A673 (cell line): ENCODE results near the gene ASIC3. TPM values are rescaled to one million over a fixed set of nuclear protein-coding genes. Genes with fewer than 3 reads are reported as not detected.

Experiments
- BruUV-seq: library from RNA; stranded (reverse); fragments of 400-500 nt; replicated peaks from 2 replicates; lab custom pipeline; 2021; lab: Mats Ljungman, UMichigan
- CTCF ChIA-PET: fragments of 300-600 bp; sonication (Branson Sonifier 250); formaldehyde crosslinking; loops from one replicate; lab custom pipeline; 2022; ENCODE audit warnings: antibody characterized with exemption; lab: Charles Lee
- POLR2A ChIA-PET: fragments of 300-600 bp; sonication (Branson Sonifier 250); formaldehyde crosslinking; loops from one replicate; lab custom pipeline; 2022; ENCODE audit warnings: antibody characterized with exemption; ENCODE audit not compliant: low non-redundant PET; lab: Charles Lee
- DNase-seq: peaks from one replicate; pipeline ENCODE4 v3.0.0-alpha.2; 2015; ENCODE audit warnings: low spot score
- H3K27ac ChIP-seq: fragments of 200-600 bp; sonication (generic); 2 replicates; pipeline ENCODE4 v1.5.1; 2016; ENCODE audit warnings: mixed run types, low read depth, mild to moderate bottlenecking, mixed read lengths, antibody characterized with exemption, low read length; ENCODE audit not compliant: poor library complexity, severe bottlenecking
- H3K27me3 ChIP-seq: fragments of 200-600 bp; sonication (generic); replicated peaks from 2 replicates; pipeline ENCODE4 v1.6.1; 2017; ENCODE audit warnings: mixed run types, low read depth, mild to moderate bottlenecking, mixed read lengths, antibody characterized with exemption, low read length; ENCODE audit not compliant: insufficient read depth, poor library complexity
- H3K36me3 ChIP-seq: fragments of 200-600 bp; sonication (generic); 2 replicates; pipeline ENCODE4 v1.6.1; 2016; ENCODE audit warnings: mixed run types, mild to moderate bottlenecking, mixed read lengths, antibody characterized with exemption, low read length; ENCODE audit not compliant: insufficient read depth, poor library complexity, severe bottlenecking
- H3K4me1 ChIP-seq: fragments of 200-600 bp; sonication (generic); 2 replicates; pipeline ENCODE4 v1.6.1; 2017; ENCODE audit warnings: mixed run types, mild to moderate bottlenecking, mixed read lengths, antibody characterized with exemption, low read length; ENCODE audit not compliant: insufficient read depth, poor library complexity, severe bottlenecking
- H3K4me3 ChIP-seq: fragments of 200-600 bp; sonication (generic); 2 replicates; pipeline ENCODE4 v1.5.1; 2016; ENCODE audit warnings: low read depth, mixed run types, mild to moderate bottlenecking, mixed read lengths, low read length; ENCODE audit not compliant: poor library complexity, severe bottlenecking
- H3K9me3 ChIP-seq: fragments of 200-600 bp; sonication (generic); 2 replicates; pipeline ENCODE4 v1.6.1; 2016; ENCODE audit warnings: mixed run types, low read depth, mild to moderate bottlenecking, mixed read lengths, antibody characterized with exemption, low read length; ENCODE audit not compliant: poor library complexity, severe bottlenecking
- EZH2 ChIP-seq: fragments of 200-600 bp; sonication (generic); IDR thresholded peaks from 2 replicates; pipeline ENCODE4 v1.6.1; 2017; ENCODE audit warnings: borderline replicate concordance, low read depth, mild to moderate bottlenecking, mixed read lengths, antibody characterized with exemption, low read length; ENCODE audit not compliant: poor library complexity, severe bottlenecking
- intact Hi-C: fragments of 100-400 bp; cut with micrococcal nuclease; formaldehyde crosslinking; loops from one replicate; pipeline ENCODE4 v1.10.0; 2022; ENCODE audit not compliant: unreplicated experiment
- total RNA-seq: library from RNA; stranded (reverse); gene quantifications from 2 replicates; pipeline ENCODE4 v1.2.3, GENCODE V29; 2021
- TF ChIP-seq, protein P1 (sequence below): fragments of 300-800, 200-600 bp; sonication (generic); conservative IDR thresholded peaks from 2 replicates; pipeline ENCODE4 v1.5.1; 2017; ENCODE audit warnings: low read depth, mild to moderate bottlenecking, antibody characterized with exemption, low read length, moderate library complexity, mixed read lengths

Gene ASIC3
- total RNA-seq, 1 experiment from 2014 or later, result 4.5 TPM

DNA sequence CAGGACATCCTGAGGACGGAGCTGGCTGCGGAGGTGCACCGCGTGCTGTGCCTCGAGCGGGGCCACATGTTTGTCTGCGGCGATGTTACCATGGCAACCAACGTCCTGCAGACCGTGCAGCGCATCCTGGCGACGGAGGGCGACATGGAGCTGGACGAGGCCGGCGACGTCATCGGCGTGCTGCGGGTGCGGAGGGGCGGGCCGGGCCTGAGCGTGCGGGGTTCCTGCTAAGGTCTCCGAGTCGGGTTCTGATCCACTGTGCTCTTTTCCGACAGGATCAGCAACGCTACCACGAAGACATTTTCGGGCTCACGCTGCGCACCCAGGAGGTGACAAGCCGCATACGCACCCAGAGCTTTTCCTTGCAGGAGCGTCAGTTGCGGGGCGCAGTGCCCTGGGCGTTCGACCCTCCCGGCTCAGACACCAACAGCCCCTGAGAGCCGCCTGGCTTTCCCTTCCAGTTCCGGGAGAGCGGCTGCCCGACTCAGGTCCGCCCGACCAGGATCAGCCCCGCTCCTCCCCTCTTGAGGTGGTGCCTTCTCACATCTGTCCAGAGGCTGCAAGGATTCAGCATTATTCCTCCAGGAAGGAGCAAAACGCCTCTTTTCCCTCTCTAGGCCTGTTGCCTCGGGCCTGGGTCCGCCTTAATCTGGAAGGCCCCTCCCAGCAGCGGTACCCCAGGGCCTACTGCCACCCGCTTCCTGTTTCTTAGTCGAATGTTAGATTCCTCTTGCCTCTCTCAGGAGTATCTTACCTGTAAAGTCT is 34.4 kb upstream of the ASIC3 start:
- no peak overlapping the region for H3K27ac ChIP-seq
- H3K27me3 ChIP-seq, result no peaks in the 10 kb centered on the region
- TF ChIP-seq, protein P1, sequence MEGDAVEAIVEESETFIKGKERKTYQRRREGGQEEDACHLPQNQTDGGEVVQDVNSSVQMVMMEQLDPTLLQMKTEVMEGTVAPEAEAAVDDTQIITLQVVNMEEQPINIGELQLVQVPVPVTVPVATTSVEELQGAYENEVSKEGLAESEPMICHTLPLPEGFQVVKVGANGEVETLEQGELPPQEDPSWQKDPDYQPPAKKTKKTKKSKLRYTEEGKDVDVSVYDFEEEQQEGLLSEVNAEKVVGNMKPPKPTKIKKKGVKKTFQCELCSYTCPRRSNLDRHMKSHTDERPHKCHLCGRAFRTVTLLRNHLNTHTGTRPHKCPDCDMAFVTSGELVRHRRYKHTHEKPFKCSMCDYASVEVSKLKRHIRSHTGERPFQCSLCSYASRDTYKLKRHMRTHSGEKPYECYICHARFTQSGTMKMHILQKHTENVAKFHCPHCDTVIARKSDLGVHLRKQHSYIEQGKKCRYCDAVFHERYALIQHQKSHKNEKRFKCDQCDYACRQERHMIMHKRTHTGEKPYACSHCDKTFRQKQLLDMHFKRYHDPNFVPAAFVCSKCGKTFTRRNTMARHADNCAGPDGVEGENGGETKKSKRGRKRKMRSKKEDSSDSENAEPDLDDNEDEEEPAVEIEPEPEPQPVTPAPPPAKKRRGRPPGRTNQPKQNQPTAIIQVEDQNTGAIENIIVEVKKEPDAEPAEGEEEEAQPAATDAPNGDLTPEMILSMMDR, result peak; percentile 26; the same call in 1 of the 2 replicates
- no peak for TF ChIP-seq EZH2
- peaks cover 25% of the 10 kb centered on the region for H3K4me1 ChIP-seq
- no peaks in the 10 kb centered on the region for H3K36me3 ChIP-seq
- H3K4me3 ChIP-seq, result peak overlapping the region; percentile 23
- no TSS peak for BruUV-seq
- peak; percentile 84 for DNase-seq
- ChIA-PET POLR2A (no interaction called here), CTCF (interaction anchor here (0.6 kb wide), 3 partner anchors 13 to 51 kb away, joined by 3 to 6 read pairs (median 3); no protein-coding TSS in a partner anchor)
- H3K9me3 ChIP-seq, result no peaks in the 10 kb centered on the region
- intact Hi-C loops, result loop anchor here (2.0 to 5.0 kb wide), 2 partner anchors 51 to 98 kb away; no protein-coding TSS in a partner anchor

DNA sequence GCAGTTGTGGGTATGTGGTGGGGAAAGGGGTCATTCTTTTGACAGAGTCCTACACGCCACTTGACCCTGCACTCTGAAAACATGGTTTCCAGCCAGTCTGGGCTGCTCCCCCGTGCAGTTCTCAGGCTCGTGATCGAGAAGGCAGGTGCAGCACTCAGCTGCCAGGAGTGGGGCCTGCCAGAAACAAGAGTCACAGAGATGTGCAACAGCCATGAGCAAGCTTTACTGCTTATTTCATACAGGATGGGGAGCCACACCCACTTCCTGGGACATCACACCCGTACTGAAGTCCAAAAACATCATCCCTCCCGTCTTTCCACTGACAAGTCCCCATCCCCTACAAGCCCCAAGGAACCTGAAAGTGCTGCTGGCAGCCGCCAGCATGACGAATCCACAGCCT is 33.4 kb upstream of the ASIC3 start:
- ChIA-PET POLR2A (no interaction called here), CTCF (no interaction called here)
- Histone ChIP-seq H3K36me3 (no peaks in the 10 kb centered on the region), H3K4me1 (peaks cover 28% of the 10 kb centered on the region), H3K27ac (no peak overlapping the region), H3K27me3 (peaks cover 6% of the 10 kb centered on the region), H3K9me3 (no peaks in the 10 kb centered on the region), H3K4me3 (no peak overlapping the region)
- no TSS peak for BruUV-seq
- no peak for TF ChIP-seq EZH2
- TF ChIP-seq, protein P1, result no peak
- no peak for DNase-seq
- intact Hi-C loops, result loop anchor here (5.0 kb wide), 1 partner anchor 97 kb away; no protein-coding TSS in a partner anchor

DNA sequence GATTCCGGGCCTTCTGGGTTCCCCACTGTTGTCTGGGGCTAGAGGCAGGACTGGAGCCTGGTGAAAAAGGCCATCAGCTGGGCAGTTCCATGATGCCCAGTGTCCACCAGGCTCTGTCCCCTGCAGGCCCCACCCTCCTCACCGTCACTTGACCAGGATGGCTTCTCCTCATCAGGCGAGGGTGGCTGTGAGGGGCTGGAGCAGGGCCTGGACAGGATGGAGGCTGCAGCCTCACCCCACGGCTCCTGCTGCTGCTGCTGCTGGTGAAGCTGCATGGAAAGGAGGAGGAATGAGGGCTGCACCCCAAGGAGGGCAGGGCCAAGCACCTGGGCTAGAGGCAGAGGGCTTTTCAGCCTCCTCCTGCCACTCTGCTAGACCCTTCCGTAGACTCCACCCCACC is 32.4 kb upstream of the ASIC3 start:
- no peak for TF ChIP-seq EZH2
- TF ChIP-seq, protein P1, result no peak
- intact Hi-C loops, result no loop called here
- POLR2A ChIA-PET, result no interaction called here
- Histone ChIP-seq H3K27ac (no peak overlapping the region), H3K9me3 (no peaks in the 10 kb centered on the region), H3K4me1 (peaks cover 28% of the 10 kb centered on the region), H3K4me3 (no peak overlapping the region), H3K27me3 (peaks cover 6% of the 10 kb centered on the region), H3K36me3 (no peaks in the 10 kb centered on the region)
- CTCF ChIA-PET, result no interaction called here
- no peak for DNase-seq
- BruUV-seq, result no TSS peak
